Suprapubic skin (tissue), 4 donors: ENCODE data around the gene LCORL. TPM values are rescaled to one million over a fixed set of nuclear protein-coding genes. Genes with fewer than 3 reads are reported as not detected.
"Not testable (repeated sequence)": the region's sequence is repeated elsewhere in the genome, so short reads cannot be mapped to it uniquely, and the experiment has no call there.

Experiments
- DNase-seq, 2 donors: peaks; one replicate each; pipeline ENCODE4 v3.0.0-alpha.2; 2019; ENCODE audit warnings: low spot score in 2 of 2
- H3K27ac ChIP-seq: fragments of 200-600 bp; sonication (generic); one replicate; pipeline ENCODE4 v1.5.1; 2019
- H3K27me3 ChIP-seq: fragments of 200-600 bp; sonication (generic); one replicate; pipeline ENCODE4 v1.5.1; 2019
- H3K36me3 ChIP-seq: fragments of 200-600 bp; sonication (generic); one replicate; pipeline ENCODE4 v1.5.1; 2019
- H3K4me1 ChIP-seq: fragments of 200-600 bp; sonication (generic); one replicate; pipeline ENCODE4 v1.5.1; 2019
- H3K4me3 ChIP-seq: fragments of 200-600 bp; sonication (generic); one replicate; pipeline ENCODE4 v1.5.1; 2019; ENCODE audit warnings: mild to moderate bottlenecking
- H3K9me3 ChIP-seq: fragments of 200-600 bp; sonication (generic); one replicate; pipeline ENCODE4 v1.5.1; 2019
- CTCF ChIP-seq, 2 donors: fragments of 200-600 bp in 1 of 2; fragments of 450-650 bp in 1 of 2; sonication (generic) in 1 of 2; IDR thresholded peaks; one replicate each; pipeline ENCODE4 v1.5.1; 2016 to 2019; ENCODE audit warnings: antibody characterized with exemption in 2 of 2, mild to moderate bottlenecking in 1 of 2, moderate library complexity in 1 of 2
- EP300 ChIP-seq: sonication (generic); formaldehyde crosslinking; IDR thresholded peaks from one replicate; pipeline ENCODE4 v1.6.1; 2017; ENCODE audit warnings: antibody characterized with exemption
- POLR2A ChIP-seq, 2 donors: fragments of 450-650 bp; IDR thresholded peaks; one replicate each; pipeline ENCODE4 v1.6.1; 2017; ENCODE audit warnings: antibody characterized with exemption in 2 of 2, mild to moderate bottlenecking in 2 of 2, moderate library complexity in 2 of 2
- POLR2AphosphoS5 ChIP-seq, 3 donors: sonication (generic); formaldehyde crosslinking; IDR thresholded peaks; one replicate each; pipeline ENCODE4 v1.6.1; 2017; ENCODE audit warnings: antibody characterized with exemption in 3 of 3
- WGBS: methylation state at CpG from one replicate; pipeline ENCODE4 v1.1.5; 2018; 5-methylcytosine and 5-hydroxymethylcytosine counted together
- total RNA-seq, 4 donors: library from RNA; depleted of rRNA; stranded (reverse); fragments of >200 nt; gene quantifications; one replicate each; pipeline ENCODE4 v1.1.0, GENCODE V29; 2016

LCORL gene
- total RNA-seq, 4 donors from 2014 or later, result 14.9 to 26.4 (median 19.6) TPM

DNA sequence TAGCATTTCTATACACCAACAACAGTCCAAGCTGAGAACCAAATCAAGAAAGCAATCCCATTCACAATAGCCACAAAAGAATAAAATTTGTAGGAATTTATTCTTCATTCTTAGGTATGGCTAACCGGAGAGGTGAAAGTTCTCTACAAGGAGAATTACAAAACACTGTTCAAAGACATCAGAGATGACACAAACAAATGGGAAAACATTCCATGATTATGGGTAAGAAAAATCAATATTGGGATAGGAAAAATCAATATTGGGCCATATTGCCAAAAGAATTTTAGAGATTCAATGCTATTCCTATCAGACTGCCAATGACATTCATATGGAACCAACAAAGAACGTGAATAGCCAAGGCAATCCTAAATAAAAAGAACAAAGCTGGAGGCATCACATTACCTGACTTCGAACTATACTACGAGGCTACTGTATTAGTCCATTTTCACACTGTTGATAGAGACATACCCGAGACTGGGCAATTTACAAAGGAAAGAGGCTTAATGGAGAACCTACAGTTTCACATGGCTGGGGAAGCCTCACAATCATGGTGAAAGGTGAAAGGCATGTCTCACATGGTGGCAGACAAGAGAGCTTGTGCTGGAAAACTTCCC, 161.7 kb downstream of the LCORL start:
- WGBS, result 92% methylated on average over 5 of the region's 5 CpGs
- no peak overlapping the region for H3K4me3 ChIP-seq
- DNase-seq, result no peak
- H3K4me1 ChIP-seq, result no peaks in the 10 kb centered on the region
- H3K27ac ChIP-seq, result no peak overlapping the region
- TF ChIP-seq EP300 (no peak), CTCF (IDR thresholded peaks at IDR 0.05) (no peak), POLR2AphosphoS5 (IDR thresholded peaks at IDR 0.05) (no peak), POLR2A (IDR thresholded peaks at IDR 0.05) (no peak)
- H3K36me3 ChIP-seq, result no peaks in the 10 kb centered on the region
- no peaks in the 10 kb centered on the region for H3K27me3 ChIP-seq
- peaks cover 11% of the 10 kb centered on the region for H3K9me3 ChIP-seq

DNA sequence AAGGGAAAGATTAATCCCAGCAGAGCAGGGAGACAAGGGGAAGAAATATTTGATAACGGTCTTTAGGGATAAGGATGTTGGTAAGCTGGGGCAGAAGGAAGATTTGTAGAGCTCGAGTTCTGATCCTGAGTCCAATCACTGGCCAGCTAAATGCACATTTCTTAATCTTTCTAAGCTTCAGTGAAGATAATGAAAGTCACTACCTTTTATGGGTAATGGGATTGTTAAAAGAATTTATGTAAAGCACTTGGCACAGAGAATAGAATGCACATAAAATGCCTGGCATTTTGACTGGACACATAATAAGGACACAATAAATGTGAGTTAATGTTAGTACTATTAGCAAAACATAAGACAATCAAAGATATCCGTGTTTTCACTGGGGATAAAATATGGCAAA, 167.5 kb downstream of the LCORL start:
- H3K27ac ChIP-seq, result no peak overlapping the region
- H3K9me3 ChIP-seq, result no peaks in the 10 kb centered on the region
- no peaks in the 10 kb centered on the region for H3K27me3 ChIP-seq
- 92% methylated on average over 3 of the region's 3 CpGs for WGBS
- no peak for DNase-seq
- TF ChIP-seq CTCF (IDR thresholded peaks at IDR 0.05) (no peak), POLR2AphosphoS5 (IDR thresholded peaks at IDR 0.05) (no peak), POLR2A (IDR thresholded peaks at IDR 0.05) (no peak), EP300 (no peak)
- no peaks in the 10 kb centered on the region for H3K36me3 ChIP-seq
- no peak overlapping the region for H3K4me3 ChIP-seq
- H3K4me1 ChIP-seq, result no peaks in the 10 kb centered on the region

- no peak for DNase-seq
- no peaks in the 10 kb centered on the region for H3K4me1 ChIP-seq
- TF ChIP-seq CTCF (IDR thresholded peaks at IDR 0.05) (no peak), EP300 (no peak), POLR2A (IDR thresholded peaks at IDR 0.05) (no peak), POLR2AphosphoS5 (IDR thresholded peaks at IDR 0.05) (no peak)
These were observed 169.6 kb downstream of the LCORL start for GRCh38 chr4:17851959-17852358.

GRCh38 chr4:17850295-17850694, 171.3 kb downstream of the LCORL start:
- not testable (repeated sequence) for H3K4me1 ChIP-seq, H3K36me3 ChIP-seq, H3K27ac ChIP-seq, H3K27me3 ChIP-seq, H3K4me3 ChIP-seq, DNase-seq, H3K9me3 ChIP-seq
- 75% methylated on average over 1 of the region's 1 CpG for WGBS

More at GRCh38 chr4:17851959-17852358, 169.6 kb downstream of the LCORL start:
- no peak overlapping the region for H3K4me3 ChIP-seq
- no peaks in the 10 kb centered on the region for H3K9me3 ChIP-seq
- H3K27ac ChIP-seq, result no peak overlapping the region
- no peaks in the 10 kb centered on the region for H3K36me3 ChIP-seq
- no peaks in the 10 kb centered on the region for H3K27me3 ChIP-seq

DNA sequence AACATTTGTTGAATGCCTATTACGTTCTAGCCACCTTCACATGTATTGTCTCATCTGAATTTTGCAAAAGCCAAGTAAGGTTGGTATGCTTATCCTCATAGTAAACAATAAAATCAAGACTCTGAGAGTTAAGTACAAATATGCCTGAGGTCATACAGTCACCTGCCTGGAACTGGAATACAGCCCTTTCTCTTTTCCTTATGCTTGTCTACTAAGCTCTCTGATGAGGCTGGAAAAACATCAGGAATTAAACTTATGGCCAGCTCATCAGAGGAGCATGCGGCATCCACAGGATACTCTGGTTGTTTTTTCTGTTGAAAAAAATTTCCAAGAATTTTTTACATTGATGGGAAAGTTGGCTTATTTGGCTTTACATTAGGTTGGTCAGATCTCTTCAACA, 175.3 kb downstream of the LCORL start:
- no peaks in the 10 kb centered on the region for H3K4me1 ChIP-seq
- no peak overlapping the region for H3K4me3 ChIP-seq
- H3K9me3 ChIP-seq, result no peaks in the 10 kb centered on the region
- no peaks in the 10 kb centered on the region for H3K36me3 ChIP-seq
- no peaks in the 10 kb centered on the region for H3K27me3 ChIP-seq
- no peak overlapping the region for H3K27ac ChIP-seq
- WGBS, result 81% methylated on average over 2 of the region's 2 CpGs
- TF ChIP-seq EP300 (no peak), CTCF (IDR thresholded peaks at IDR 0.05) (no peak), POLR2A (IDR thresholded peaks at IDR 0.05) (no peak), POLR2AphosphoS5 (IDR thresholded peaks at IDR 0.05) (no peak)
- DNase-seq, result no peak
